Esophagus squamous epithelium (tissue), 5 donors: Measurements from ENCODE around the gene KCNQ4. TPM values are rescaled to one million over a fixed set of nuclear protein-coding genes. Genes with fewer than 3 reads are reported as not detected.

Experiments used
- DNase-seq: peaks from one replicate; lab custom pipeline; 2025; lab: John Stamatoyannopoulos, UW
- H3K27ac ChIP-seq, 4 donors: fragments of 200-600 bp; sonication (generic); one replicate each; pipeline ENCODE4 v1.5.1; 2016 to 2019; ENCODE audit warnings: mild to moderate bottlenecking in 1 of 4
- H3K27me3 ChIP-seq, 4 donors: fragments of 200-600 bp; sonication (generic); 1 replicate in 3 of 4; 2 replicates in 1 of 4; pipeline versions ENCODE4 v1.5.1 to v1.6.0; 2017 to 2021; ENCODE audit warnings: antibody characterized with exemption in 1 of 4
- H3K36me3 ChIP-seq, 3 donors: fragments of 200-600 bp; sonication (generic); one replicate each; pipeline ENCODE4 v1.5.1; 2016 to 2019
- H3K4me1 ChIP-seq, 3 donors: fragments of 200-600 bp; sonication (generic); one replicate each; pipeline ENCODE4 v1.5.1; 2017 to 2019
- H3K4me3 ChIP-seq, 4 donors: fragments of 200-600 bp; sonication (generic); 1 replicate in 3 of 4; 2 replicates in 1 of 4; pipeline ENCODE4 v1.5.1; 2016 to 2019; ENCODE audit warnings: mild to moderate bottlenecking in 2 of 4, moderate library complexity in 1 of 4
- H3K9me3 ChIP-seq, 3 donors: fragments of 200-600 bp; sonication (generic); one replicate each; pipeline ENCODE4 v1.5.1; 2016 to 2019
- POLR2A ChIP-seq, 4 donors: fragments of 450-650 bp; IDR thresholded peaks; one replicate each; pipeline ENCODE4 v1.6.1; 2017; ENCODE audit warnings: antibody characterized with exemption in 4 of 4, mild to moderate bottlenecking in 4 of 4, moderate library complexity in 3 of 4
- WGBS, 2 donors: methylation state at CpG; one replicate each; pipeline ENCODE4 v1.1.5; 2018; 5-methylcytosine and 5-hydroxymethylcytosine counted together
- intact Hi-C: fragments of 100-400 bp; cut with DNase I; formaldehyde crosslinking; loops from one replicate; pipeline ENCODE4 v1.15.0; 2022
- small RNA-seq, 4 donors: library from RNA; depleted of rRNA; stranded (forward); fragments of <200 nt; gene quantifications; one replicate each; pipeline ENCODE3, GENCODE V24; 2016
- total RNA-seq, 4 donors: library from RNA; depleted of rRNA; stranded (reverse); fragments of >200 nt; gene quantifications; one replicate each; pipeline ENCODE4 v1.1.0, GENCODE V29; 2016
- TF ChIP-seq, protein P1 (sequence below), 6 experiments: fragments of 450-650 bp in 4 of 6; fragments of 200-600 bp in 2 of 6; sonication (generic) in 2 of 6; IDR thresholded peaks; one replicate each; pipeline ENCODE4 v1.5.1; 2016 to 2019; ENCODE audit warnings: antibody characterized with exemption in 6 of 6, mild to moderate bottlenecking in 4 of 6, moderate library complexity in 4 of 6
- donor health status: DM: yes; HTN: yes; CAD: no.

Gene KCNQ4
- total RNA-seq, 4 donors from 2014 or later = 0.50 to 2.1 (median 0.81) TPM

GRCh38 chr1:40886318-40887011 is 102.9 kb downstream of the KCNQ4 start:
- Histone ChIP-seq H3K27ac (peak overlapping the region; percentile 24 to 61 (median 50)), H3K4me1 (peaks cover 0 to 55% (median 18%) of the 10 kb centered on the region in 3 donors), H3K9me3 (no peaks in the 10 kb centered on the region), H3K36me3 (no peaks in the 10 kb centered on the region), H3K27me3 (peaks cover 0 to 22% (median 0%) of the 10 kb centered on the region in 4 donors), H3K4me3 (no peak overlapping the region)
- WGBS, 2 donors = 40 to 54% methylated on average over 7 of the region's 7 CpGs
- intact Hi-C loops = no loop called here
- TF ChIP-seq POLR2A (IDR thresholded peaks at IDR 0.05) = no peak
- TF ChIP-seq, protein P1, sequence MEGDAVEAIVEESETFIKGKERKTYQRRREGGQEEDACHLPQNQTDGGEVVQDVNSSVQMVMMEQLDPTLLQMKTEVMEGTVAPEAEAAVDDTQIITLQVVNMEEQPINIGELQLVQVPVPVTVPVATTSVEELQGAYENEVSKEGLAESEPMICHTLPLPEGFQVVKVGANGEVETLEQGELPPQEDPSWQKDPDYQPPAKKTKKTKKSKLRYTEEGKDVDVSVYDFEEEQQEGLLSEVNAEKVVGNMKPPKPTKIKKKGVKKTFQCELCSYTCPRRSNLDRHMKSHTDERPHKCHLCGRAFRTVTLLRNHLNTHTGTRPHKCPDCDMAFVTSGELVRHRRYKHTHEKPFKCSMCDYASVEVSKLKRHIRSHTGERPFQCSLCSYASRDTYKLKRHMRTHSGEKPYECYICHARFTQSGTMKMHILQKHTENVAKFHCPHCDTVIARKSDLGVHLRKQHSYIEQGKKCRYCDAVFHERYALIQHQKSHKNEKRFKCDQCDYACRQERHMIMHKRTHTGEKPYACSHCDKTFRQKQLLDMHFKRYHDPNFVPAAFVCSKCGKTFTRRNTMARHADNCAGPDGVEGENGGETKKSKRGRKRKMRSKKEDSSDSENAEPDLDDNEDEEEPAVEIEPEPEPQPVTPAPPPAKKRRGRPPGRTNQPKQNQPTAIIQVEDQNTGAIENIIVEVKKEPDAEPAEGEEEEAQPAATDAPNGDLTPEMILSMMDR (IDR thresholded peaks at IDR 0.05) = no peak
- DNase-seq = no peak

- H3K36me3 ChIP-seq = no peaks in the 10 kb centered on the region
- no peaks in the 10 kb centered on the region for H3K9me3 ChIP-seq
- H3K4me1 ChIP-seq = peaks cover 0 to 52% (median 18%) of the 10 kb centered on the region in 3 donors
- intact Hi-C loops = no loop called here
- peaks cover 0 to 22% (median 0%) of the 10 kb centered on the region in 4 donors for H3K27me3 ChIP-seq
- peak overlapping the region; percentile 24 to 61 (median 50) for H3K27ac ChIP-seq
- TF ChIP-seq, protein P1 (IDR thresholded peaks at IDR 0.05) = no peak
- no peak for TF ChIP-seq POLR2A (IDR thresholded peaks at IDR 0.05)
- no peak for DNase-seq
- H3K4me3 ChIP-seq = no peak overlapping the region
- no CpG with 5 or more reads among the region's 1 CpG for WGBS, 2 donors
Observed at GRCh38 chr1:40887012-40887378, 103.4 kb downstream of the KCNQ4 start.

GRCh38 chr1:40887652-40888051 is 104.1 kb downstream of the KCNQ4 start:
- WGBS, 2 donors = 88 to 97% methylated on average over 6 of the region's 6 CpGs
- H3K9me3 ChIP-seq = no peaks in the 10 kb centered on the region
- TF ChIP-seq, protein P1 (IDR thresholded peaks at IDR 0.05) = no peak
- TF ChIP-seq POLR2A (IDR thresholded peaks at IDR 0.05) = no peak
- peak overlapping the region in 3 of 4 donors; percentile 24 to 61 (median 50) for H3K27ac ChIP-seq
- no peak overlapping the region for H3K4me3 ChIP-seq
- H3K4me1 ChIP-seq = peaks cover 0 to 52% (median 18%) of the 10 kb centered on the region in 3 donors
- no peaks in the 10 kb centered on the region for H3K36me3 ChIP-seq
- peaks cover 0 to 22% (median 0%) of the 10 kb centered on the region in 4 donors for H3K27me3 ChIP-seq
- no peak for DNase-seq
- intact Hi-C loops = no loop called here

Small RNAs within 50 kb of the gene (small RNA-seq; reads per million reads assigned to genes)
- gene MIR30C1 = 8.6 to 11.3 (median 9.8) reads per million in 4 donors
- 589 to 1,103 (median 794) reads per million in 4 donors for gene MIR30E
- gene RN7SL326P = 0 to 0.14 (median 0.07) reads per million in 4 donors

Other genes starting within 250 kb of the KCNQ4 start
- 1 to 10 TPM; 1.0 to 2.5 (median 1.5) TPM for gene RIMS3, start 118.1 kb upstream of the KCNQ4 start, total RNA-seq
- 10 to 100 TPM; 39.9 to 43.3 (median 41.8) TPM for gene NFYC, start 92.1 kb upstream of the KCNQ4 start, total RNA-seq
- 10 to 100 TPM; 12.2 to 40.6 (median 22.1) TPM for gene CITED4, start 78.6 kb downstream of the KCNQ4 start, total RNA-seq
- 10 to 100 TPM; 14.6 to 42.8 (median 23.7) TPM for gene CTPS1, start 195.9 kb downstream of the KCNQ4 start, total RNA-seq
- under 1 TPM in 2 of 4 donors, not detected in 2; 0.49 to 0.76 TPM for gene SLFNL1, start 237.9 kb downstream of the KCNQ4 start, total RNA-seq